ENCODE results near the gene SHC4.
"Not testable (repeated sequence)": the region's sequence is repeated elsewhere in the genome, so short reads cannot be mapped to it uniquely, and the experiment has no call there.

Gene SHC4

GRCh38 chr15:48963524-48964113 is at the start of gene SHC4:
Gene SHC4 (minus strand): TSS chr15:48963919. CDS start chr15:48963015, 904 bp downstream.
- DNase-seq = peak; percentile 54 to 79

- no peak for DNase-seq
Observed at GRCh38 chr15:48999314-48999713, 35.6 kb upstream of the SHC4 start.

GRCh38 chr15:48996276-48996675 is 32.6 kb upstream of the SHC4 start:
- DNase-seq = no peak

GRCh38 chr15:48993380-48993779 is 29.7 kb upstream of the SHC4 start:
- no peak for DNase-seq

- DNase-seq = no peak
Observed at GRCh38 chr15:48992545-48992944, 28.8 kb upstream of the SHC4 start.

- no peak for DNase-seq
Observed at GRCh38 chr15:48992096-48992495, 28.4 kb upstream of the SHC4 start.

- DNase-seq = no peak
Observed at GRCh38 chr15:48989170-48989569, 25.5 kb upstream of the SHC4 start.

GRCh38 chr15:48987142-48987541 is 23.4 kb upstream of the SHC4 start:
- DNase-seq = no peak

- no peak for DNase-seq
Observed at GRCh38 chr15:48986240-48986639, 22.5 kb upstream of the SHC4 start.

GRCh38 chr15:48985516-48985915 is 21.8 kb upstream of the SHC4 start:
- no peak for DNase-seq

- no peak for DNase-seq
Observed at GRCh38 chr15:48984811-48985352, 21.2 kb upstream of the SHC4 start.

GRCh38 chr15:48984021-48984710 is 20.4 kb upstream of the SHC4 start:
- no peak for DNase-seq

- no peak for DNase-seq
Observed at GRCh38 chr15:48983300-48983699, 19.6 kb upstream of the SHC4 start.

- DNase-seq = no peak
Observed at GRCh38 chr15:48981941-48982340, 18.2 kb upstream of the SHC4 start.

- no peak for DNase-seq
Observed at GRCh38 chr15:48978638-48979037, 14.9 kb upstream of the SHC4 start.

GRCh38 chr15:48976444-48977088 is 12.8 kb upstream of the SHC4 start:
- no peak for DNase-seq

- peak; percentile 81 to 82 for DNase-seq
Observed at GRCh38 chr15:48975472-48976419, 12.0 kb upstream of the SHC4 start.

- no peak for DNase-seq
Observed at GRCh38 chr15:48974882-48975281, 11.2 kb upstream of the SHC4 start.

- DNase-seq = no peak
Observed at GRCh38 chr15:48972750-48973503, 9.2 kb upstream of the SHC4 start.

- not testable (repeated sequence) for DNase-seq
Observed at GRCh38 chr15:48970926-48971325, 7.2 kb upstream of the SHC4 start.

- DNase-seq = no peak
Observed at GRCh38 chr15:48968066-48968465, 4.3 kb upstream of the SHC4 start.

- DNase-seq = no peak
Observed at GRCh38 chr15:48967336-48967735, 3.6 kb upstream of the SHC4 start.

All from NCI-H2081 (cell line).